Measurements from ENCODE around the gene POU2F3. TPM values are rescaled to one million over a fixed set of nuclear protein-coding genes. Genes with fewer than 3 reads are reported as not detected.

Gene POU2F3
- total RNA-seq, 1 donor from 2014 or later = not detected

GRCh38 chr11:120283124-120283523, 43.2 kb downstream of the POU2F3 start:
- DNase-seq = no peak
- Mint-ChIP-seq H3K9me3 (no peaks in the 10 kb centered on the region), H3K4me1 (no peaks in the 10 kb centered on the region), H3K4me3 (no peak overlapping the region), H3K27me3 (peaks cover 14% of the 10 kb centered on the region), H3K36me3 (ENCODE audit: low read depth) (no peaks in the 10 kb centered on the region), H3K27ac (no peak overlapping the region)
- ChIA-PET CTCF (no interaction called here), POLR2A (no interaction called here)
- intact Hi-C loops (cut with micrococcal nuclease) = no loop called here
- no peak for ATAC-seq (ENCODE audit: low read depth)
- no peak for TF ChIP-seq CTCF (IDR thresholded peaks at IDR 0.05)

- DNase-seq = no peak
- CTCF ChIA-PET = no interaction called here
Observed at GRCh38 chr11:120284272-120284671, 44.3 kb downstream of the POU2F3 start.

DNA sequence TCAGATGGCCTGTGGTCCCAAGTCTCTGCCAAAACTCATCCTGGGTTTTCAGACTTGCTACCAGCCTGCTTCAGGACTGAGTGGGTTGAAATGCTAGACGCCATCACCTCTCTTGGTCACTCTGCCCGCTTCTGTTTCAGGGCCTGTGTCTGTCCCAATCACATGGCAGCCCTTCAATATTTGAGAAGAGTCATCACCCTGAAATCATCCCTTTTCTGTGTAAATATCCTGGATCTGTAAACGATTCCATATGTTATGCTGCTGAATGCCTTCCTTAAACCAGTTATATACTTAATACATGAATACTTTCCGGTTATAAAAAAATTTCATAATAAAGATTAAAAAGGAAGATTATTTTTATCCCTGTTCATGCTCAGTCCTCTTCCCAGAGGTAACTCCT, 45.3 kb downstream of the POU2F3 start:
- no peak for TF ChIP-seq CTCF (IDR thresholded peaks at IDR 0.05)
- CTCF ChIA-PET = no interaction called here
- Mint-ChIP-seq H3K4me3 (no peak overlapping the region), H3K36me3 (ENCODE audit: low read depth) (no peaks in the 10 kb centered on the region), H3K9me3 (no peaks in the 10 kb centered on the region), H3K27me3 (peaks cover 21% of the 10 kb centered on the region), H3K27ac (no peak overlapping the region), H3K4me1 (no peaks in the 10 kb centered on the region)
- intact Hi-C loops (cut with micrococcal nuclease) = no loop called here
- DNase-seq (no peak), ATAC-seq (ENCODE audit: low read depth) (no peak)
- POLR2A ChIA-PET = no interaction called here

More at GRCh38 chr11:120284272-120284671, 44.3 kb downstream of the POU2F3 start:
- Mint-ChIP-seq H3K9me3 (no peaks in the 10 kb centered on the region), H3K36me3 (ENCODE audit: low read depth) (no peaks in the 10 kb centered on the region), H3K27ac (no peak overlapping the region), H3K4me1 (no peaks in the 10 kb centered on the region), H3K4me3 (no peak overlapping the region), H3K27me3 (peaks cover 15% of the 10 kb centered on the region)
- no peak for TF ChIP-seq CTCF (IDR thresholded peaks at IDR 0.05)
- intact Hi-C loops (cut with micrococcal nuclease) = no loop called here
- ATAC-seq (ENCODE audit: low read depth) = no peak
- POLR2A ChIA-PET = no interaction called here

GRCh38 chr11:120288021-120288420, 48.1 kb downstream of the POU2F3 start:
- intact Hi-C loops (cut with micrococcal nuclease) = no loop called here
- no peak overlapping the region for H3K27ac Mint-ChIP-seq

GRCh38 chr11:120289426-120289825, 49.5 kb downstream of the POU2F3 start:
- ChIA-PET CTCF (no interaction called here), POLR2A (interaction anchor here (0.6 kb wide), 1 partner anchor 53 kb away, joined by 3 read pairs; no protein-coding TSS in a partner anchor)
- no peak for DNase-seq
- no peaks in the 10 kb centered on the region for H3K9me3 Mint-ChIP-seq
- H3K36me3 Mint-ChIP-seq (ENCODE audit: low read depth) = no peaks in the 10 kb centered on the region
- H3K4me1 Mint-ChIP-seq = no peaks in the 10 kb centered on the region
- TF ChIP-seq CTCF (IDR thresholded peaks at IDR 0.05) = no peak
- H3K27me3 Mint-ChIP-seq = peaks cover 34% of the 10 kb centered on the region
- no peak for ATAC-seq (ENCODE audit: low read depth)
- intact Hi-C loops (cut with micrococcal nuclease) = no loop called here
- no peak overlapping the region for H3K27ac Mint-ChIP-seq
- no peak overlapping the region for H3K4me3 Mint-ChIP-seq

More at GRCh38 chr11:120288021-120288420, 48.1 kb downstream of the POU2F3 start:
- peaks cover 21% of the 10 kb centered on the region for H3K27me3 Mint-ChIP-seq
- no peak for TF ChIP-seq CTCF (IDR thresholded peaks at IDR 0.05)
- no peaks in the 10 kb centered on the region for H3K36me3 Mint-ChIP-seq (ENCODE audit: low read depth)
- POLR2A ChIA-PET = no interaction called here
- CTCF ChIA-PET = interaction anchor here (2.1 kb wide), 1 partner anchor 15 kb away, joined by 6 read pairs; no protein-coding TSS in a partner anchor
- no peaks in the 10 kb centered on the region for H3K9me3 Mint-ChIP-seq
- no peaks in the 10 kb centered on the region for H3K4me1 Mint-ChIP-seq
- ATAC-seq (ENCODE audit: low read depth) (no peak), DNase-seq (no peak)
- H3K4me3 Mint-ChIP-seq = no peak overlapping the region
